Upper lobe of left lung (tissue), 6 donors: ENCODE data around the gene ARL5C. TPM values are rescaled to one million over a fixed set of nuclear protein-coding genes. Genes with fewer than 3 reads are reported as not detected.
A peak's percentile ranks its signal among the peaks of the same experiment; 100 is the strongest.

Source experiments
- ATAC-seq, 2 donors: fragments of 200-7000 bp; cut with Tn5 transposase; one replicate each; pipeline ENCODE4 v1.9.1; 2022; ENCODE audit warnings: mild to moderate bottlenecking in 2 of 2, moderate library complexity in 2 of 2; ENCODE audit not compliant: low FRiP score in 2 of 2
- DNase-seq, 2 donors: peaks; one replicate each; pipeline ENCODE4 v3.0.0-alpha.2; 2019 to 2020
- H3K27ac ChIP-seq, 4 donors: fragments of 200-600 bp; sonication (generic); one replicate each; pipeline ENCODE4 v1.5.1; 2016 to 2019
- H3K27me3 ChIP-seq, 4 donors: fragments of 200-600 bp; sonication (generic); one replicate each; pipeline ENCODE4 v1.5.1; 2017 to 2019
- H3K36me3 ChIP-seq, 4 donors: fragments of 200-600 bp; sonication (generic); one replicate each; pipeline ENCODE4 v1.5.1; 2016 to 2019
- H3K4me1 ChIP-seq, 4 donors: fragments of 200-600 bp; sonication (generic); one replicate each; pipeline ENCODE4 v1.5.1; 2018 to 2019
- H3K4me3 ChIP-seq, 4 donors: fragments of 200-600 bp; sonication (generic); one replicate each; pipeline ENCODE4 v1.5.1; 2017 to 2019; ENCODE audit warnings: mild to moderate bottlenecking in 2 of 4, moderate library complexity in 1 of 4
- H3K9me3 ChIP-seq, 4 donors: fragments of 200-600 bp; sonication (generic); one replicate each; pipeline ENCODE4 v1.5.1; 2018 to 2019
- EP300 ChIP-seq, 4 donors: sonication (generic); formaldehyde crosslinking; IDR thresholded peaks; one replicate each; pipeline ENCODE4 v1.5.1; 2017; ENCODE audit warnings: antibody characterized with exemption in 4 of 4, control low read depth in 2 of 4
- POLR2A ChIP-seq, 4 donors: fragments of 450-650 bp; IDR thresholded peaks; one replicate each; pipeline ENCODE4 v1.5.1; 2016 to 2017; ENCODE audit warnings: antibody characterized with exemption in 4 of 4, mild to moderate bottlenecking in 2 of 4
- POLR2AphosphoS5 ChIP-seq, 2 donors: sonication (generic); formaldehyde crosslinking; IDR thresholded peaks; one replicate each; pipeline ENCODE4 v1.5.1; 2017; ENCODE audit warnings: antibody characterized with exemption in 2 of 2
- WGBS, 2 donors: methylation state at CpG; one replicate each; pipeline ENCODE4 v1.1.5; 2017 to 2018; 5-methylcytosine and 5-hydroxymethylcytosine counted together
- total RNA-seq, 6 donors: library from RNA; depleted of rRNA in 4 of 6; stranded (reverse); fragments of >200 nt in 4 of 6; gene quantifications; one replicate each; pipeline versions ENCODE4 v1.1.0 to v1.2.1, GENCODE V29; 2016 to 2021
- TF ChIP-seq, protein P1 (sequence below), 6 experiments: fragments of 450-650 bp in 4 of 6; fragments of 200-600 bp in 2 of 6; sonication (generic) in 2 of 6; IDR thresholded peaks; one replicate each; pipeline ENCODE4 v1.5.1; 2016 to 2019; ENCODE audit warnings: antibody characterized with exemption in 6 of 6
- donor health status: DM: no; HTN: no; CAD: no; lungs with moderate emphysema.
- donor health status: DM: no; HTN: yes; CAD: no; lungs with severe emphysema.

The ARL5C gene
- total RNA-seq, 6 donors from 2014 or later: 0.39 TPM; not detected in 5

DNA sequence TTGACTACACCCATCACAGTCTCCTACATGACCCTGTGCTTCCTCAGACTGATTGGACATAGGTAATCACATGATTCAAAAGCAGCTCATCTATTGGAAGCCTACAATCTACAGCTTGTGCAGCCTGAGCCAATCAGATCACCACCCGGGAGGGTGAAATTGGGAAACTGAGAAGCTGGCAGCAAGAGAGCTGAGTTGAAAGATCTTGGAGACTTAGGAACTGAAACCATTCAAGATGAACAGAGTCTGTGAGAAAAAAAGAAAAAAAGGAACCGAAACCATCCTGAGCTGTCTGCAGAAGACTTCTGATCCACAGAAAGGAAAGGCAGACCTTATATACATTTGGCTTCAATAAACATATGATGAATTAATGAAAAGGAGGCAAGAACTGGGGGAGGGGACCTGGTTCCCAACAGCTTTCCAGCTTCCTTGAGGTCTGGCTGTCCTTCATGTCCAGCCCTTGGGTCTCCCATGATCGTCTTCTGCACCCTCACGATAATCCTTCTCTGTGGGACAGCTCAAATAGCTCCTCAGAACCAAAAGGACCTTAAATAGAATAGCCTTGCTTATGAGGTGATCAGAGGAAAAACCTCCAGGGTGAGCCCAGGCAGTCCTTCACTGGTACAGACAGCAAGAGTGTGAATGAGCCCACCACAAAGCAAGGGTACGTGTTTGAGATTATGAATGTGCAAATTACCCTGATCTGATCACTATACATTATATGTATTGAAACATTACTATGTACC, 47.1 kb downstream of the ARL5C start:
- ATAC-seq: peak in 1 of 2 donors; percentile 52
- WGBS, 2 donors: 86 to 92% methylated on average over 5 of the region's 5 CpGs

DNA sequence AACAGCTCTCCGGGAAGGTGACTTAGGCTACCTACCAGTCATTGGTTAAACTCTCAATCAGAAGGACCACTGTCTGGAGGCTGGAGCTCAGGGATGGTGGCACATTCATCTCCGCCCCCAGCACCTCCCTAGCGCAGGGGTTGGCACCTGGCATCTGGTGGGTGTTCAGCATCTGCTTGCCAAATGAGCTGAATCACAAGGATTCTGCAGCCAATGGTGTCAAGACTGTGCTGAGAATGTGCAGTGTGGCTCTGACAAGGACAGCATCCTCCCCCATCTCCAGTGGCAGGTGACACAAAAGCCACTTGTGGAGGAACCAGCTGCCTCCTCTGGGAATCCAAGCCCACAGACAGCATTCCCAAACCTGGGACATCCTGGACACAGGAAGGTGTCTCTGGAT, 49.7 kb downstream of the ARL5C start:
- TF ChIP-seq POLR2A (IDR thresholded peaks at IDR 0.05) (no peak), EP300 (IDR thresholded peaks at IDR 0.05) (no peak), POLR2AphosphoS5 (IDR thresholded peaks at IDR 0.05) (no peak)
- TF ChIP-seq, protein P1, sequence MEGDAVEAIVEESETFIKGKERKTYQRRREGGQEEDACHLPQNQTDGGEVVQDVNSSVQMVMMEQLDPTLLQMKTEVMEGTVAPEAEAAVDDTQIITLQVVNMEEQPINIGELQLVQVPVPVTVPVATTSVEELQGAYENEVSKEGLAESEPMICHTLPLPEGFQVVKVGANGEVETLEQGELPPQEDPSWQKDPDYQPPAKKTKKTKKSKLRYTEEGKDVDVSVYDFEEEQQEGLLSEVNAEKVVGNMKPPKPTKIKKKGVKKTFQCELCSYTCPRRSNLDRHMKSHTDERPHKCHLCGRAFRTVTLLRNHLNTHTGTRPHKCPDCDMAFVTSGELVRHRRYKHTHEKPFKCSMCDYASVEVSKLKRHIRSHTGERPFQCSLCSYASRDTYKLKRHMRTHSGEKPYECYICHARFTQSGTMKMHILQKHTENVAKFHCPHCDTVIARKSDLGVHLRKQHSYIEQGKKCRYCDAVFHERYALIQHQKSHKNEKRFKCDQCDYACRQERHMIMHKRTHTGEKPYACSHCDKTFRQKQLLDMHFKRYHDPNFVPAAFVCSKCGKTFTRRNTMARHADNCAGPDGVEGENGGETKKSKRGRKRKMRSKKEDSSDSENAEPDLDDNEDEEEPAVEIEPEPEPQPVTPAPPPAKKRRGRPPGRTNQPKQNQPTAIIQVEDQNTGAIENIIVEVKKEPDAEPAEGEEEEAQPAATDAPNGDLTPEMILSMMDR (IDR thresholded peaks at IDR 0.05): no peak
- no peaks in the 10 kb centered on the region for H3K27me3 ChIP-seq
- H3K4me3 ChIP-seq: no peak overlapping the region
- no peaks in the 10 kb centered on the region for H3K9me3 ChIP-seq
- H3K36me3 ChIP-seq: no peaks in the 10 kb centered on the region
- ATAC-seq (no peak), DNase-seq (no peak)
- H3K4me1 ChIP-seq: no peaks in the 10 kb centered on the region
- WGBS, 2 donors: 85 to 89% methylated on average over 3 of the region's 3 CpGs
- no peak overlapping the region for H3K27ac ChIP-seq

More for the DNA sequence above, 47.1 kb downstream of the ARL5C start:
- Histone ChIP-seq H3K27me3 (no peaks in the 10 kb centered on the region), H3K27ac (no peak overlapping the region), H3K9me3 (no peaks in the 10 kb centered on the region), H3K4me3 (no peak overlapping the region), H3K4me1 (no peaks in the 10 kb centered on the region), H3K36me3 (no peaks in the 10 kb centered on the region)
- no peak for DNase-seq
- TF ChIP-seq, protein P1 (IDR thresholded peaks at IDR 0.05): no peak
- TF ChIP-seq POLR2A (IDR thresholded peaks at IDR 0.05): no peak
- no peak for TF ChIP-seq POLR2AphosphoS5 (IDR thresholded peaks at IDR 0.05)
- TF ChIP-seq EP300 (IDR thresholded peaks at IDR 0.05): no peak

DNA sequence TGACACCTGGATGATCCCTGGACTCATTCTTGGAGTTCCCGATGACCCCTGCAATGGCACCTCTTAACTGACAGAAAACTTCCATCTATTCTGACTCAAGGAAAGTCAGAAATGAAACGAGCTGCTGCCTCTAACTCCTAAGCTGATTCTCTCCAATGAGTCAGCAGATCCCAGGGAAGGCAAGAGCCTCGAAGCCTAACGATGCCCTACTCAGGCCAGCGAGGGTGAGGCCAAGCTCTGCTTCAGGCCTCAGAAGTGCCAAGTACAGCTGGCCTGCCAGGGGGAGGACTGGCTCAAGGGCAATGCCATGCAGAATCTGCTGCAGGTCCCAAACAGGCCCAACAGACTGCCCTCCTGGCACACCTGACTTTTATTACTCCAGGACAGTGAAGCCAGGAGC, 50.8 kb downstream of the ARL5C start:
- WGBS, 2 donors: 60 to 68% methylated on average over 2 to 5 of the region's 5 CpGs
- no peak for DNase-seq
- H3K9me3 ChIP-seq: no peaks in the 10 kb centered on the region
- no peaks in the 10 kb centered on the region for H3K36me3 ChIP-seq
- no peaks in the 10 kb centered on the region for H3K27me3 ChIP-seq
- H3K27ac ChIP-seq: no peak overlapping the region
- H3K4me3 ChIP-seq: no peak overlapping the region
- H3K4me1 ChIP-seq: peaks cover 0 to 3% (median 0%) of the 10 kb centered on the region in 4 donors
- TF ChIP-seq, protein P1 (IDR thresholded peaks at IDR 0.05): no peak
- TF ChIP-seq EP300 (IDR thresholded peaks at IDR 0.05) (no peak), POLR2A (IDR thresholded peaks at IDR 0.05) (no peak), POLR2AphosphoS5 (IDR thresholded peaks at IDR 0.05) (no peak)
- peak in 1 of 2 donors; percentile 57 for ATAC-seq

DNA sequence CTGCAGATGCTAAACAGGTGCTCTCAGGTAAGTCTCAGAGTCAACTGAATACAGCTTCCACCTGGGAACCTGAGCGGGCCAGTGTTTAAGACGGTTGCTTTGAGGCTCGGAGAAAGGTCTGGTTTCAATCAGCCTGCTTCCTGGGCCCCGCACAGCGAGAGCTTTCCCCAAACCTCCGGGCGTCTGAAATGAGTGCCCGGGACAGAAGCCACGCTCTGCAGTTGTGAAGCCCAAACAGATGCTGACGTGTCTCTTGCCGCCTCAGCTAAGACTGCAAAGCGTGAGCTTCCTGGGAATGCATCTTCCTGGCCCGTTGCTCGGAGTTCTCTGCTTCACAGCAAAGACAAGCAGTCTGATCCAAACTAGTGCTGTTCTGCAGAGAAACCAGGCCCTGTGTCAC, 51.2 kb downstream of the ARL5C start:
- peak in 1 of 2 donors; percentile 46 for ATAC-seq

More for the DNA sequence above, 51.2 kb downstream of the ARL5C start:
- Histone ChIP-seq H3K36me3 (no peaks in the 10 kb centered on the region), H3K27me3 (no peaks in the 10 kb centered on the region), H3K27ac (no peak overlapping the region), H3K4me3 (no peak overlapping the region), H3K4me1 (peaks cover 0 to 3% (median 0%) of the 10 kb centered on the region in 4 donors), H3K9me3 (no peaks in the 10 kb centered on the region)
- TF ChIP-seq POLR2AphosphoS5 (IDR thresholded peaks at IDR 0.05) (no peak), POLR2A (IDR thresholded peaks at IDR 0.05) (no peak), EP300 (IDR thresholded peaks at IDR 0.05) (no peak)
- TF ChIP-seq, protein P1 (IDR thresholded peaks at IDR 0.05): no peak
- no peak for DNase-seq
- 74 to 80% methylated on average over 2 to 14 of the region's 14 CpGs for WGBS, 2 donors
